Activated CD4-positive, CD25-positive, alpha-beta regulatory T cell (primary cell): ENCODE measurements around the gene PLCL1.

Experiments
- DNase-seq, 4 experiments: peaks; one replicate each; lab custom pipeline; 2025; lab: John Stamatoyannopoulos, UW

The PLCL1 gene

DNA sequence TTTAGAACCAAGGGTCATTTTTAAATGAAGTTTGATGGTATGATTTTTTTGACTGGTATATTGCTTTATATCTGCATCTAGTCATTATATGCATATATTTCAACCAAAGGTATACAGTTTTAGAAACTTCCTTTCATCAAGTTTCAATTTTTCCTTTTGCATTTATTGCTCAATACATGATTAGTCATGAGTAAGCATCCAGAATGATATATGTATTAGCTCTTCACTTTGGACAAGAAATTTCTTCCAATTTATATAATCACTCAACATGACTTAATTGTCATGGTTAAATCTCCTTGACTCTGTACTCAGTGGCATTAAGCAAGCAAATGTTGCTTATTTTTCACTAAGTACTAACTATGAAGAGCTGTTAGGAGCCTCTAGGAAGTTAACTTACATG, 123.6 kb downstream of the PLCL1 start:
- DNase-seq, result no peak

DNA sequence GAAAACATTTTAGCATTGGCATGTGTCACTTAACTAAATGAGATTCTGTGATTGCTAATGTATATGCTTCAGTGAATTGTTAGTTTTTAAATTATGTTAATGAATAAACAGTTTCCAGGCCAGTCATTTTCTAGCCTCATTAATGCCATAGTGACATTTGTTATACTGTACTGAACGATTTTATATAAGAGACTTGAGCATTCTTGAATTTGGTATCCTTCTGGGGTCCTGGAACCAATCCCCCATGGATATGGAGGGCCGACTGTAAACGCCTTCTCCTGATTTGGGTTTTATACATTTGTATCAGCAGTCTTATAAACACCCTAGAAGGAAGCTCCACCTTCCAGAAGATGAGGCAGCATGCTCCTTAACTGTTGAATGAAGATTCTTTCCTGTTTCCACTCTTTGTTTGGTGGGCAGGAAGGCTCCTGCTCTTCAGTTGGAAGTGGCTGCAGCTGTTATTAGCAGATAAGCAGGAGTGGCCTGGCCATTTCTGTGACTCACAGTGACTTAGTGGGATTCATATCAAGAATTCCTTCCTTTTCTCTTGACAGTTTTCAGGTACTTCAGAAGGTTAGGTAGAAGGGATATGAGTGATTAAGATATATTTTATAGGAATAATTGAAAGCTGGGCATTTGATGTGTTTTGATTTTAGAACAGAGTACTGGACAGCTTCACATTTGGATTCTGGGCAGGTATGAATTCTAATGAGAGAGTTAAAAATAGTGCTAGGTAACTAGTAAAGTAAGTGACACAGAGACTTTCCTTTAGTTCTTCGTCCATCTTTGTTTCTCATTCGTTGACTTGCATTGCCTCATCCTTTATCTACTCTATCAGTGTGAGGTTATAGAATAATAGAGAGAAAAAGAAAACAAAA, 124.9 kb downstream of the PLCL1 start:
- DNase-seq, result no peak

DNA sequence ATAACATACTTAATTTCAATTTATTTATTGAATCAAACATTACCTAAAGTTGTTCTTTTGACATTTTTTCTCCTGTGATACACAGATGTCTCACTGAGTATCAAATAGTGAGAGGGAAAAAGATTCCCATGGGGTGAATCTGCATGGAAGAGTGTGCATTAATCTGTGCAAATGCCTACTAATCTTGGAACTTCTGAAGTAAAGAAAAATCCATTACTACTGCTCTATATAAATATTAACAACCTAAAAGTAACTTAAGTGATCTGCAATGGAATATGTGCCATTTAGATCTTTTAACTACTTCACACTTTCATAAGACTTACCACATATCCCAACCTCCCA, 125.5 kb downstream of the PLCL1 start:
- no peak for DNase-seq

DNA sequence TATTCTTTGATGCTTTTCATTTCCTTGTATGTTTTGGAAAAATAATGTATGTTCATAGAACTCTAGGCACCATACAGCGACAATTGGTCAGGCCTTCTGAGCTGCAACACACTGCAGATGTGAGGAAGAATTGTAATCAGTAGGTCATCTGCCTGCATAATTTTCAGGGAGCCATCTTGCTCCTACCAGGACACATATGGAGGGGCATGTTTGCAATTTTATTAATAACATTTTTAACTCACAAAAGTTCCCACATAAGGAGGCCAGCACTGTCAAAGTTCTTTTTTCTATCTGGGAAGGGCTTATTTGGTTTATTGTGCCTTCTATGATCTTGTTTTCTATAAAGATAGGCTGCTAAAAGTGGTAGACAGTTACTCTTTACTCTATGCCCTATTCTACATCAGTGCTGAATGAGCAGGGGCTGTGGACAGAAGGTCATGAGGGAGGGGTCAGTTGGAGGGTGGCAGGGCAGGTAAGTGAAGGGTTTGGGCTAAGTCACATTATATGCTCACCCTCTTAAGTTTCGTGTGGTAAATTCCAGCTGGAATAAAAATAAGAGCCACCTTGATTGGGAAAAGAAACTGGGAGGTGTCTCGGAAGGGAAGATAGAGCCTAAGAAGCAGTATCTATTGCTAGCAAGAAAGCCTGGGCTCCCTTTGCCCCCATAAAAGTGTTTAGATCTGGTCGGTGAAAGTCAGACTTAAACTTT, 126.3 kb downstream of the PLCL1 start:
- DNase-seq, result no peak

DNA sequence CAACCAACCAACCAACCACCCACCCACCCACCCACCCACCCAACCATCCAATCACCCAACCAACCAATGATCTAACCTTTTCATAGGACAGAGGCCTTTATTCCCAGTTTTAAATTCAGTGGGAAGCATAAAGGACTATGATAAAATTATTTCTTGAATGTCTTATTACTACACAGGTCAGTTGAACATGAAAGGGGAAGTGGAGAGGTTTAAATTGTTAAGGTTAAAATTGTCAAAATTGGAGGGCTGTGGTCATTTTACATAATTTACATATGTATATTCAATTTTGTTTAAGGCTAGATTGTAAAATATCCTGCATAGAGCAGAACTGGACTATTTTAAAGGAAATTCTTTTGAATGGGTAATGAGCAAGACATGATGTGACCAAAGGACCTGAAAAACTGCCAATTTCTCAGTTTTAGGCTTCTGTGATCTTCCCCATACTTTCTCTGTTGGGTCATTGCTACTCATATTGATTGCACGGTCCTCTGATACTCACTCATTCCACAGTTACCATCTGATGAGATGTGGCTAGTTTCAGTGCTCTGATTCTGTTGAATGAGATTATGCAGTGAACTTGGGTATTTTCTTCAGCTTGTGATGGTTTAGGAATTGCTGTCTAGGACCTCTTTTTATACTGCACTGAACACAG, 127.4 kb downstream of the PLCL1 start:
- DNase-seq, result no peak

DNA sequence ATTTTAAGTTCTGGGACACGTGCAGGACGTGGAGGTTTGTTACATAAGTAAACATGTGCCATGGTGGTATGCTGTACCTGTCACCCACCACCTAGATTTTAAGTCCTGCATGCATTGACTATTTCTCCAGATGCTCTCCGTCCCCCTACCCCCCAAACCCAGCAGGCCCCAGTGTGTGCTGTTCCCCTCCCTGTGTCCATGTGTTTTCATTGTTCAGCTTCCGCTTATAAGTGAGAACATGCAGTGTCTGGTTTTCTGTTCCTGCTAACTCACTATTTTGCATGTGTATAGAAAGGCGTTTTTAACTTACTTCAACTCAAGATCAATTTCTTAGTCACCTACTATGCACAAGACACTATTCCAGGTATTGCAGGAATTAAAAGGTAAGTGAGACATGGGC, 128.0 kb downstream of the PLCL1 start:
- no peak for DNase-seq

DNA sequence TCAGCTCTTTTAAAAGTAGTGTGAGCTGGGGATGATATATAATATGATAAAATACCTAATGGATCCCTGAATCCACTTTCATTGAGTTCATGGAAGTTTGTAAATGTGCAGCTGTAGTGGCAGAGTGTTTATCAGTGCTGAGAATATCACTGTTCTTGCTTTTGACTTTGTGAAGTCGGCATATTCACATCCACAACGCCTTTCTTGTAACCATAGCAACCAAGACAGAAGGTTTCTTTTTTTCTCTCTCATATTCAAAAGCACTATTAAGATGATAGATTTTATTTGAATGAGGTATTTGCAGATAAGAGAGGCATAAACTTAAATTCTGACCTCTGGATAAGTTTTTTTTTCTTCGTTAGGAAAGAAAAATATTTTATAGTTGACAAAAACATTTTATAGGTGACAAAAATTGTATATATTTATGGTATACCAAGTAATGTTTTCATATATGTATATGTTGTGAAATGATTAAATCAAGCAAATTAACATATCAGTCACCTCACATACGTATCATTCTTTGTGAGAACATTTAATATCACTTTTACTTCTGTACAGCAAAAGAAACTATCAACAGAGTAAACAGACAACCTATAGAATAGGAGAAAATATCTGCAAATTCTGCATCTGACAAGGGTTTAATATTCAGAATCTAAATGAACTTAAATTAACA, 130.0 kb downstream of the PLCL1 start:
- DNase-seq, result no peak

DNA sequence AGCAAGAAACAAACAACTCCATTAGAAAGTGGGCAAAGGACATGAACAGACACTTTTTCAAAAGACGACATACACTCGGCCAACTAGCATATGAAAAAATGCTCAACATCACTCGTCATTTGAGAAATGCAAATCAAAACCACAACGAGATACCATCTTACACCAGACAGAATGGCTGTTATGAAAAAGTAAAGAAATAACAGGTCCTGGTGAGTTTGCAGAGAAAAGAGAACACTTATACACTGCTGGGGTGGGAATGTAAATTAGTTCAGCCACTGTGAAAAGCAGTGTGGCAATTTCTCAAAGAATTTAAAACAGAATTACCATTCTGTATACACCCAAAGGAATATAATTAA, 130.5 kb downstream of the PLCL1 start:
- DNase-seq, result no peak

DNA sequence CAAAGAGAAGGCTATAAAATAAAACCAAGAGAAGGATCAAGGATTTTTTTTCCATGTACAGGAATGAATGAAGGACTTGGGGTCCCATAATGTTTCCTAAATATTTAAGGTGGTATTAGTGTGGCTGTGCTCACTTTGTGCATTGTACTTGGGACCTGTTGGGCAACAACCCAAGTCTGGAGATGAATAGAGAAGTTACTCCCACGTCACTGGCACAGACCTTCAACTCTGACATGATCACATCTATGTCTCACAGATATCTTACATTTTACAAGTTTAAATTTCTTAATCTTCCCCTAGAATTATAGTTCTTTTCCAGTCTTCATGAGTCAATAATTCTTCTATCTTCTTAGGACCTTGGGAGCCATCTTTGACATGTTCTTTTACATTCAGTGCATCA, 133.4 kb downstream of the PLCL1 start:
- no peak for DNase-seq

DNA sequence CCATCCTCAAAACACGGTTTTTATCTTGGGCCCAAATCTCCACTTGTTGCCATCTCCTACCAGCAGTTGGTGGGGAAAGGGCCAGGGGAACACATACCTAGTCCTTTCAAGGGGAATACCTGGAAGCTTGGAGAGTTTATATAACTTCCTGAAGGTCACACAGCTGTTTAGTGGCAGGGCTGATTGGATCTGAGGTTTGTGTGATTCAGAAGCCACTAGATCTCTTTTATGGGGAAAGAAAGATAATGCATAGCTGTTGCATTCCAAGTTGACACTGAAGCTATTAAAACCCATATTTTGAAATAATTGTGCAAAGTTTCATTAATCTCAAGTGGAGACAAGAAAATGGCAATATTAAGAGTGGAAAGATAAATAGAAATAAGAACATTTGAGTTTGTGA, 134.2 kb downstream of the PLCL1 start:
- no peak for DNase-seq

DNA sequence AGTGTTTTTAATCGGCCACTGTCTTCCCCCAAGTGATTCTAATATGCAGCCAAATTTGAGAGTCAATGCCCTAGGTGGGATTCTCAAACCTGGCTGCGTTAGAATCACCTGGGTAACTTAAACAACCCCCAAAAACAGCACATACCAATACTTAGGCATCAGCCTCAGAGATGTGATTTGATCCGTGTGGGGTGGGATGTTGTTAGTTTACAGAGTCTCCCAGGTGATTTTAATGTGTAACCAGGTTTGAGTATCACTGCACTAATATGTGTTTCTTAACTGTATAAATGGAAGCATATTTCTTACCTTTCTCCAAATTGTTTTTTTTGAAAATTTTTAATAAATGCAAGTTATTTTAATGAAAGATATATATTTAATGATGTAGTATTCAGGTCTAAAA, 135.4 kb downstream of the PLCL1 start:
- no peak for DNase-seq

DNA sequence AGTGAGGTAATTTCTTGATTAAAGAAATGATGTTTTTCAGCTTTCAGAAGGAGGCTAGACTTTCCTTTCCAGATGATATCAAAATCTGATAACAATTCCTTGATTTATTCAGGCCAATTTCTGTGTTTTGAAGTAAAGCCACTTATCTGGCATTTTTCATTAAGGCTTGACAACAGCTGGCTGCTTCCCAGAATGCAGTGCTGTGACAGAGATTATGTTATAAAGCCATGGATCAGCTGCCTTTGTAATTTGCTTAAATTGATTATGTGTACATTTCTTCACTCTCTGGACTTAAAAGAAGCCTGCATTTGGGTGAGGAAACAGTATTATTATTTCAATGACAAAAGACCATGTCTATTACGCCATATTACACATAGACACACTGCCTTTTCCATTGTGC, 136.0 kb downstream of the PLCL1 start:
- DNase-seq, result no peak

DNA sequence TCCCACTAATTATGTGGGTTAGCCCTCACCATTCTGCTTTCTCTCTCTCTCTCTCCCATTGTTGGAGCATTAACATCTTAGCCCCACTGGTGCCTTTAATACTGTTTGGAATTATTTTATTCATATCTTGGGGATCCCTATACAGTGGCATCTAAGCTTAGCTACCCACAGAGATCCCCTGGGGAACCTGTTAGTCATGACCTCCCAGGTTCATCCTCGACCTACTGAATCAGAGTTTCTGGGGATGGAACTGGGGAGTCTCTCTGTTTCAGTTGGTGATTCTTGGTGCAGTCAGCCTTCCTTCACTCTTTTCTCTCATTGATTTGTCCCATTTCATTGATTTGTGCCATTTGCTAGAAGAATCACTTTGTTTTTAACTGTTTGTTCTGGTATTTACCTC, 137.3 kb downstream of the PLCL1 start:
- no peak for DNase-seq

DNA sequence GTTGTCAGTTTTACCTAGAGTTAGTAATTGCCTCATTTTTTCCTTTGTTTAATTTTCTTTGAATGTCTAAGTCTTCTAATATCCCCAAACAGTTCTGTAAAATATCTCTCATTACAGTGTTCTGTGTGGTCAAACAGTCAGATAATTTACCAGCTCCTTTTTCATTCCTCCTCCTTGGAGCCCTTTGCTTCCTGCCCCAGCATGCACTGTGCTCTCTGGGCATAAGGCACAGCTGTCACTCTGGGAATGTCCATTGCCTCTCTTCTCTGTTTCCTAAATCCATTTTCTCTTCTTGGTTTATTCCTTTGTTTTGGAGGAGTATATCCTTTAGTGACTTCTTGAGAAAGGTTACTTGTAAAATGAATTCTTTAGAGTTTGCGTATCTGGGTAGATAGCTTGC, 139.3 kb downstream of the PLCL1 start:
- DNase-seq, result no peak

DNA sequence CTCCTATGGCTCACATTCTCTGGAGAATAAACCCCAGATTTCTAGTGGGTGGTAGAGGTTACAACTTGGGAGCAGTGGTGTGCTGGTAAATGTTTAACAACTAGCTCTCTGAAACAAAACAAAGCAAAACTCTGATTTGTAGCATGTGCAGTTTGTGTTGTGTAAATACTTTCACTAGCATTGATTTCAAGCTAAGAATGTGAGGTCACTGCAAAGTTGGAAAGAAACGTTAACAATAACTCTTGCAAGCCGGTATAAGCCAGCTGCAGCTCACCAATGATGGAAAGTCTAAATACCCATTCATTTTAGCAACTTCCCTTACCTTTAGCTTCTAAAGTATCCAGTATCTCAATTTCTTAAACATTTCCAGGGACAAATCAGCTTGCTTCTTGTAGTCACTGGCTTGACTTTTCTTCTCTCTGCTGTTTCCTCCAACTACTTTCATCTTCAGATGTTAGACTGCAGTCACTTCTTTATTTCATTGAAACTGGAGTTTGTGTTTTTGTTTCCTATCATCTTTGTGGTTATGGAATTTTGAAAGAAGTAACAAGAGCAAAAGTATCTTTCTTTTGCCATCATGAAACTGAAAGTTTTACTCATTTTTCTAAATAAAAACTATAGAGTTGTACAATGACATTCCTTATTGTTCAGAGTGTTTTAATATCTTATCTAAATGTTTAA, 140.2 kb downstream of the PLCL1 start:
- DNase-seq, result no peak

DNA sequence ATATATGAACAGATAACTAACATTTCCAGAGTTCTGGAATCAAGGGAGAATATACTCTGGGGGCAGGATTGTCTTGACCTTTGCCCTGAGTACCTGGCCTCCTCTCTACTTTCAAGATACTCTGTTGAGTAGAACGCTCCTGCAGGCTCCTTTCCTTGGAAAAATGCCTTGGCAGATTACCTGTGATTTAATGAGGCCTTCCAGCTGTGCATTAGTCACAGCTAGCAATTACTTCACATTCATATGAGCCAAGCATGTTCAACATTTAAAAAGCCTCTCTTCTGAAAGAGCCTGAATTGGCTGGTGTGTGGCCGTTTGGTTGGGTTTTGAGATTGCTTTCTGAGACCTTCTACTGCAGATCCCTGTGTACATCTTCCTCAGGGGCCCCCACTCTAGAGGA, 142.2 kb downstream of the PLCL1 start:
- DNase-seq, result no peak

DNA sequence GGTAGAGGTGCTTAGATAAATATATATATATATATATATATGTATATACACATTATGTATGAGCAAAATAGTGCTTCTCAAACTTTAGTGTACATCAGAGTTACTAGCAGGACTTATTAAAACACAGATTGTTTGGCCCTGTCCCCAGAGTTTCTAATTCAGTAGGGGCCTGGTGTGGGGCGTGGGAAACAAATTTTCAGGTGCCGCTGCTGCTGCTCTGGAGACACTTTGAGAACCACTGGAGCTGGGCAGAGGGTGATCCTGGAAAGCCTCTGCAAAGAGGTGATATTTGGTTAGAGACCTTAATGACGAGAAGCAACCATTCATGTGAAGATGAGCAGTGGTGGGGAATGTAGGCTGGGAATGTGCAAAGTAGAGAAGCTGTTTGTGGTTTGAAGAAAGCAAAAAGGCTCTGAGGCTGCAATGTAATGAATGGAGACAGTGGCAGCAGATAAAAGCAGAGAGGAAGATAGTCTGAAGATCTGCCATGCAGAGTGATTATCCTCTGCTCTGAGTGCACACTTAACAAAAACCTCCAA, 142.9 kb downstream of the PLCL1 start:
- DNase-seq, result no peak

DNA sequence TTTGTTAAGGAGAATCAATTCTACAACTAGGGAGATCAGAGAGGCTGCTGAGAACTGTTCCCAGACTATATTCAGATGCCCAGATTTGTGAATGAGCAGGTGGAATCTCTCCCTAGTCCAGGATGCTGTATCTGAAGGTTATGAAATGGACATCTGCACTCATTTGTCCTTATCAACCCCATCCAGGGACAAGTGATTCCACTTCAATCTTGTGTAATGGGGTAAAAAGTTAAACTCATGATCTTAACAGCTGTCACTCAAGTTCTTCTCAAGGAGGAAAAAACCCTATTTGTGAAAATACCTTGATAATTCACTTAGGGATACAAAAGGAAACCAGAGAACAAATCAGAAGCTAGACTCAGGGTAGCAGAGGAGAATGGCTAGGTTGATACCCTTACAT, 144.8 kb downstream of the PLCL1 start:
- no peak for DNase-seq

DNA sequence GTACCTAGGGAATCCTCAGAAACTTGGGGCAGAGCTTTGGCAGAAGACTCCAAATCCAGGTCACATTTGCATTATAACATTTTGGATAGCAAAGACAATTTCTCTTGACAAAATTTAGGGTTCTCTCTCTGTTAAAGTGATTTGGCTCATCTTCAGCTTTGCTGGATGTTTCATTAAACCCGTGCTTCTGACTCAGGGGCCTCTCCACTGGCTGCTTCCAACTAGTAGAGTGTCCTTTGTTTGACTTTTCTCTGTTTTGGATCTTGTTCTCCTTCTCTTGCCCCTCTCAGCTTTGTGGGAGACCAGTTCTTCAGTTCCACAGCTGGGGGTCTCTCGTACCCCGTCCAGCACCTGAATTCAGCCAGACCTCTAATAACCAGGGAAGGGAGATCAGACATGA, 145.6 kb downstream of the PLCL1 start:
- DNase-seq, result no peak

DNA sequence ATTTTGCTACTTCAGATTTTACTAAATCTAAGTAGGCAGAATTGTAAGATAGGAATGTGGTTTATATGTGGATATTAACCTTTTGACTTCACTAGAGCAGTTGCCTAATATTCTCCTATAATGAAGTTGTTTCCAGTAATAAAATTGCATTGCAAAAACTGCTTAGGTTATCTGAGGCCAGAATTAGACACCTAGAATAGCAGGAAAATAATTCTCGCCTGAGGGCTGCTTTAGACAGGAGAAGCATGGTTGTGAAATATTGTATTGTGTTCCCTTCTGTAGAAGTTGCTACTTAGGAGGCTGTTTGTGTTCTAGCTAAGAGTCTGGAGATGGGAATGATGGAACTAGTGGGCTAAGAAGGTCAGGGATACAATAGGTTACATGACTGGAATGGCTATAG, 146.3 kb downstream of the PLCL1 start:
- no peak for DNase-seq

DNA sequence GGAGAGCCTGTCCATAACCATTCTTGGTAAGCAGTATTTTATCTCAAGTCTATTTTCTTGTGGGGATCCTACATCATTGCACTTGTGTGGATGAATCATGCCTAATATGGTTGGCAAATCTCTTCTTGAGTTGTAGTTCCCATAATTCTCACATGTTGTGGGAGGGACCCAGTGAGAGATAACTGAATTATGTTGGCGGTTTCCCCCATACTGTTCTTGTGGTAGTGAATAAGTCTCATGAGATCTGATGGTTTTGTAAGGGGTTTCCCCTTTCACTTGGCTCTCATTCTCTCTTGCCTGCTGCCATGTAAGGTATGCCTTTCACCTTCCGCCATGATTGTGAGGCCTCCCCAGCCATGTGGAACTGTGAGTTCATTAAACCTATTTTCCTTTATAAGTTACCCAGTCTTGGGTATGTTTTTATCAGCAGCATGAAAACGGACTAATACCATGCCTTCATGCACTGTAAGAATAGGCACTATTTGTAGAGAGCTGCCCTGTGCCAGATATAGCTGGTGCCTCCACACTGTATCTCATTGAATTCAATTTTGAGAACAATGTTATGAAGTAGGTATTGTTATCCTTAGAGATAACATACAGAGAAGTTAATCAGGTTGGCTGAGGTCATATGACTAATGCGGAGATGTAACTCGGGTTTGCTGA, 148.3 kb downstream of the PLCL1 start:
- DNase-seq, result peak in 1 of 4 experiments; percentile 4
